GM12864 (cell line): ENCODE measurements around the gene SLC16A9.
"Not testable (repeated sequence)": the region's sequence is repeated elsewhere in the genome, so short reads cannot be mapped to it uniquely, and the experiment has no call there.

Source experiments
- DNase-seq: peaks from one replicate; pipeline ENCODE4 v3.0.0-alpha.2; 2011; ENCODE audit warnings: low read depth
- H3K4me3 ChIP-seq: 2 replicates; pipeline ENCODE4 v1.5.1; 2011; ENCODE audit warnings: mild to moderate bottlenecking, low read depth, low read length, control low read depth
- CTCF ChIP-seq: IDR thresholded peaks from 2 replicates; pipeline ENCODE4 v1.5.1; 2011; ENCODE audit warnings: low read depth, mild to moderate bottlenecking, moderate library complexity, low read length, control low read depth, inconsistent platforms; ENCODE audit errors: missing control alignments

SLC16A9 gene

GRCh38 chr10:59675812-59676211 lies 33.8 kb downstream of the SLC16A9 start:
- no peak overlapping the region for H3K4me3 ChIP-seq
- DNase-seq = no peak
- peak; percentile 24 for TF ChIP-seq CTCF

- no peak for TF ChIP-seq CTCF
- H3K4me3 ChIP-seq = no peak overlapping the region
- DNase-seq = no peak
Observed at GRCh38 chr10:59674215-59674836, 35.3 kb downstream of the SLC16A9 start.

GRCh38 chr10:59672150-59672875 lies 37.3 kb downstream of the SLC16A9 start:
- TF ChIP-seq CTCF = no peak
- no peak for DNase-seq
- H3K4me3 ChIP-seq = no peak overlapping the region

- no peak overlapping the region for H3K4me3 ChIP-seq
- no peak for TF ChIP-seq CTCF
- DNase-seq = no peak
Observed at GRCh38 chr10:59670269-59670668, 39.4 kb downstream of the SLC16A9 start.

GRCh38 chr10:59668096-59668495 lies 41.6 kb downstream of the SLC16A9 start:
- no peak for TF ChIP-seq CTCF
- DNase-seq = no peak
- H3K4me3 ChIP-seq = no peak overlapping the region

GRCh38 chr10:59666310-59666709 lies 43.3 kb downstream of the SLC16A9 start:
- no peak for TF ChIP-seq CTCF
- DNase-seq = no peak
- H3K4me3 ChIP-seq = no peak overlapping the region

- H3K4me3 ChIP-seq, DNase-seq: not testable (repeated sequence)
Observed at GRCh38 chr10:59663213-59663612, 46.4 kb downstream of the SLC16A9 start.
